ENCODE data around the gene GNAZ. TPM values are rescaled to one million over a fixed set of nuclear protein-coding genes. Genes with fewer than 3 reads are reported as not detected.
A peak's percentile ranks its signal among the peaks of the same experiment; 100 is the strongest.
"Not testable (repeated sequence)": the region's sequence is repeated elsewhere in the genome, so short reads cannot be mapped to it uniquely, and the experiment has no call there.

The GNAZ gene
- total RNA-seq, 1 experiment from 2014 or later = 11.9 TPM

GRCh38 chr22:23133922-23134321 is 63.6 kb downstream of the GNAZ start:
- H3K9me3 ChIP-seq (replicated peaks) = no peaks in the 10 kb centered on the region
- no peak overlapping the region for H3K27ac ChIP-seq
- H3K4me1 ChIP-seq = peaks cover 8% of the 10 kb centered on the region
- DNase-seq = no peak
- no peaks in the 10 kb centered on the region for H3K27me3 ChIP-seq
- no peaks in the 10 kb centered on the region for H3K36me3 ChIP-seq
- no peak overlapping the region for H3K4me3 ChIP-seq

DNA sequence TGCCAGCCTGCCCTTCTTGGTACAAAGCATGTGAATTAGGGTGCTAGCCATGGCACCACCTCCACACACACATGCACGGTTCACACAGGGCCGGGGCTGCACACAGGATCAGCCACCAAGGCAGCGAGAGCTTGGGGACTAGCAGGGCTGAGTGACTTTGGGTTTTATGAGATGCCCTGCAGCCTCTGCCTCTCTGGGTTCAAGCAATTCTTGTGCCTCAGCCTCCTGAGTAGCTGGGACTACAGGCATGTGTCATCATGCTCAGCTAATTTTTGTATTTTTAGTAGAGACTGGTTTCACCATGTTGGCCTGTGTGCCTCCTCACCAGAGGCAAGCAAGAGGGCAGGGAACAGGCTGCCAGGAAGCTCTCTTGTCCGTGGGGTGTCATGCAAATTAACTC is 66.7 kb downstream of the GNAZ start:
- H3K9me3 ChIP-seq (replicated peaks); DNase-seq; H3K4me3 ChIP-seq; H3K36me3 ChIP-seq; H3K27me3 ChIP-seq; H3K27ac ChIP-seq: not testable (repeated sequence)
- peaks cover 11% of the 10 kb centered on the region for H3K4me1 ChIP-seq

DNA sequence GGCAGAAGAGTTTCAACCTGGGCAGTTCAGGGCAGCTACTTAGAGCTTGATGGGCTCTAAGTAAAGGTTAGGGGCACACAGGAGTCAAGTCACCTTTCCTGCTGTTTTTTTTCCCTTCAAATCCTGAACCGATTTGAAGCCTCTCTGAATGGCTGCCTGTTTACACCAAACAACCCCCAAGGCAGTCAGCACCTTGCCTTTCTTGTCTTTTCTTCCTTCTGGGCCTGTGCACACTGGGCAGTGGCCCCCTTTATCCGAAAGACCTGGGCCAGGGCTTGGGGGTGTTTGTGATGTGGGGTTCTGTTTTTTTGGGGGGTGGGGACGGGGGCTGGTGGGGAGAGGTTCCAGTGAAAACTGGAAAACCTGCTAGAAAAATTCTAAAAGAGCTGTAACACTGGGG is 67.1 kb downstream of the GNAZ start:
- peaks cover 11% of the 10 kb centered on the region for H3K4me1 ChIP-seq
- no peaks in the 10 kb centered on the region for H3K36me3 ChIP-seq

DNA sequence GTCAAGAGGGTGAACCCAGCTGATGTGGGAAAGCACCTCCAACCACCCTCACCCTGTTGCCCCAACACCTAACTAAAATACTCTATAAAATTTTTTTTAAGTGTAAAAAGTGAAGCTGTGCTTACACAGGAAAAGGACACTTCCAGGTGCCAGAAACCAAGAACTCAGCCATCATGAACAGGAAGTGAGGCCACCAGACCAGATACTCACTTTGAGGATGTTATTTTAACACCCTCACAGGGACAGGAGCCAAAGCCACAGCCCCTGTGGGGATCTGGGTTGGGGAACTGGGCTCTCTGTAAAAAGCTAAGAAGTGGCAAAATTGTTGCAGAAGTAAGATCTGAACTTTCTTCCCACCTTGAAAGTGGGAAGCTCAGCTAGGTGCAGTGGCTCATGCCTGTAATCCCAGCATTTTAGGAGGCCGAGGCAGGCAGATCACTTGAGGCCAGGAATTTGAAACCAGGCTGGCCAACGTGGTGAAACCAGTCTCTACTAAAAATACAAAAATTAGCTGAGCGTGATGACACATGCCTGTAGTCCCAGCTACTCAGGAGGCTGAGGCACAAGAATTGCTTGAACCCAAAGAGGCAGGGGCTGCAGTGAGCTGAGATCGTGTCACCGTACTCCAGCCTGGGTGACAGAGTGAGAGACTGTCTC is 67.7 kb downstream of the GNAZ start:
- DNase-seq = peak in 1 of 2 experiments; percentile 41
- H3K4me3 ChIP-seq = no peak overlapping the region
- H3K27ac ChIP-seq = no peak overlapping the region
- H3K4me1 ChIP-seq = peaks cover 11% of the 10 kb centered on the region
- no peaks in the 10 kb centered on the region for H3K36me3 ChIP-seq
- H3K9me3 ChIP-seq (replicated peaks) = no peaks in the 10 kb centered on the region
- no peaks in the 10 kb centered on the region for H3K27me3 ChIP-seq

More for the DNA sequence above, 67.1 kb downstream of the GNAZ start:
- Histone ChIP-seq H3K27ac (no peak overlapping the region), H3K27me3 (no peaks in the 10 kb centered on the region), H3K9me3 (replicated peaks) (no peaks in the 10 kb centered on the region), H3K4me3 (no peak overlapping the region)
- DNase-seq = no peak

DNA sequence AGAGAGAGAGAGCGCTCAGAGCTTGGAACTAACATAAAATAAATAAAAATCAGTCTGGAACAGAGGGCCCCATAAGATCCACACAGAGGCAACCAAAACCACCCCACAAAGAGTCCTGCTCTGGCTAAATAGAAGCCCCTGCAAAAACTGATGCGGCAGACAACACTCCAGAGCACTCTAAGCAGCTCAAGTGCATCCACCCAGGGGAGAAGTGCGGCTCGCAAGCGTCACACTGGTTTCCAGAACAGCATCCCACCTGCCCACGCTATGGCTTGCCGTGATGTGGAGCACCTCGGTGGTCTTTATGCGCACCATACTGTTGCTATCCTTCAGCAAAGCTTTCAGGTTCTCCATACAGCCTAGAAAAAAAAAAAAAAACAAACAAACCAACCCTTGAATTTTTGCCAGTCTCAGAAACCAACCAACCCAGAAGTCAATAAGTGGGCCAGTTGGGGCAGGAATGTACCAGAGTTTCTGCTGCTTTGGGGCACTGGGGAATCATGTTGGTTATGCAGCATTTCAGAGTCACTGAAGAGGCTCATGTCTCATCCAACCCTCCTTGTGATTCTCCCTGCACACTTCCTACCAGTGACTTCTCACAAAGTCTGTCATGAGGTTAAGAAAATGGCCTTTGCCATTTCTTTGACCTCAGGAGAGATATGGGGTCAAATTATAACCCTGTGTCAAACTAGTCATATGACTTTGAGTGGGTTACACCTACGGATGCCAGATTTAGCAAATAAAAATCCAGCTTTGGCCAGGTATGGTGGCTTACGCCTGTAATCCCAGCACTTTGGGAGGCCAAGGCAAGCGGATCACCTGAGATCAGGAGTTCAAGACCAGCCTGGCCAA is 68.5 kb downstream of the GNAZ start:
- Histone ChIP-seq H3K9me3 (replicated peaks) (no peaks in the 10 kb centered on the region), H3K4me1 (peaks cover 11% of the 10 kb centered on the region), H3K27ac (no peak overlapping the region), H3K27me3 (no peaks in the 10 kb centered on the region), H3K4me3 (no peak overlapping the region), H3K36me3 (no peaks in the 10 kb centered on the region)
- DNase-seq = no peak

GRCh38 chr22:23140385-23140784 is 70.1 kb downstream of the GNAZ start:
- H3K27me3 ChIP-seq = no peaks in the 10 kb centered on the region
- H3K4me1 ChIP-seq = peaks cover 11% of the 10 kb centered on the region
- no peak overlapping the region for H3K27ac ChIP-seq
- H3K36me3 ChIP-seq = no peaks in the 10 kb centered on the region
- DNase-seq = no peak
- H3K4me3 ChIP-seq = no peak overlapping the region
- H3K9me3 ChIP-seq (replicated peaks) = no peaks in the 10 kb centered on the region

DNA sequence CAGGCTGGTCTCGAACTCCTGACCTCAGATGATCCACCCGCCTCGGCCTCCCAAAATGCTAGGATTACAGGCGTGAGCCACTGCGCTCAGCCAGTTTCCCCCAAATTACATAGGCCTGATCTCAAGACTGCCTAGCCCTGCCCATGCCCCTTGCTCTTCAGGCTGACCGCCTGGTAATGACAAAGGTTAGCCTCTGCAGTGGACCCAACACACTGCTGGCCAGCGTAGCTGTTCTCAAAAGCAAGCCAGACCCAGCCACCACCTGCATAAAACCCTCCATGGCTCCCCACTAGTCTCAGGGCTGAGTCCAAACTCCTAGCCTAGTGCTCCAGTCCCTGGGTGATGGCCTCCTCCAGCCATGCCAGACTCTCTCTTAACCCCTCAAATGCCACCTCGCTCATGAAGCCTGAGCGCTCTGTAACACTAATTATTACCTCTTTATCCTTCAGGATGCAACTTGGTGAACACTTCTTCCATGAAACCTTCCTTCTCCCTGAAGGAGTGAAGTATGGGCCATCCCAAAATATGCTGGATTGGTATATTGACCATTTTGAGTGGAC is 72.3 kb downstream of the GNAZ start:
- H3K4me3 ChIP-seq = no peak overlapping the region
- H3K36me3 ChIP-seq = no peaks in the 10 kb centered on the region
- no peak overlapping the region for H3K27ac ChIP-seq
- H3K4me1 ChIP-seq = peaks cover 11% of the 10 kb centered on the region
- no peaks in the 10 kb centered on the region for H3K27me3 ChIP-seq
- no peaks in the 10 kb centered on the region for H3K9me3 ChIP-seq (replicated peaks)
- no peak for DNase-seq

DNA sequence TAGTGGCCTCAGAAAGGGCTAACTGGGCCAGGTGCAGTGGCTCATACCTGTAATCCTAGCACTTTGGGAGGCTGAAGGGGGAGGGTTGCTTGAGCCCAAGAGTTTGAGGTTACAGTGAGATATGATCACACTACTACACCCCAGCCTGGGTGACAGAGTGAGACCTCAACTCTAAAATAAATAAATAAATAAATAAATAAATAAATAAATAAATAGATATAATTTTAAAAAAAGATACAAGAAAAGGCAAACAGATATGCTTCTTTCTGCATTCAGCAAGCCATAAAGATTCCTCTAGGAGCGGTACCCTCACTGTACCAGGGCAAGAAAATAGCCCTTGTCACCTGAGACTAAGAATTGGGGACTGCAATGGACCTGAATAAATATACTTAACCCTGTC is 72.8 kb downstream of the GNAZ start:
- H3K27me3 ChIP-seq = no peaks in the 10 kb centered on the region
- no peak for DNase-seq
- peaks cover 6% of the 10 kb centered on the region for H3K4me1 ChIP-seq

GRCh38 chr22:23144432-23144831 is 74.1 kb downstream of the GNAZ start:
- Histone ChIP-seq H3K27ac (no peak overlapping the region), H3K4me3 (no peak overlapping the region), H3K36me3 (no peaks in the 10 kb centered on the region), H3K27me3 (no peaks in the 10 kb centered on the region), H3K9me3 (replicated peaks) (no peaks in the 10 kb centered on the region), H3K4me1 (0 out of 2 replicates have a peak, but pooled peaks cover 2% of the 10 kb centered on the region)
- no peak for DNase-seq

More for the DNA sequence above, 72.8 kb downstream of the GNAZ start:
- no peaks in the 10 kb centered on the region for H3K9me3 ChIP-seq (replicated peaks)
- no peak overlapping the region for H3K27ac ChIP-seq
- no peaks in the 10 kb centered on the region for H3K36me3 ChIP-seq
- no peak overlapping the region for H3K4me3 ChIP-seq

DNA sequence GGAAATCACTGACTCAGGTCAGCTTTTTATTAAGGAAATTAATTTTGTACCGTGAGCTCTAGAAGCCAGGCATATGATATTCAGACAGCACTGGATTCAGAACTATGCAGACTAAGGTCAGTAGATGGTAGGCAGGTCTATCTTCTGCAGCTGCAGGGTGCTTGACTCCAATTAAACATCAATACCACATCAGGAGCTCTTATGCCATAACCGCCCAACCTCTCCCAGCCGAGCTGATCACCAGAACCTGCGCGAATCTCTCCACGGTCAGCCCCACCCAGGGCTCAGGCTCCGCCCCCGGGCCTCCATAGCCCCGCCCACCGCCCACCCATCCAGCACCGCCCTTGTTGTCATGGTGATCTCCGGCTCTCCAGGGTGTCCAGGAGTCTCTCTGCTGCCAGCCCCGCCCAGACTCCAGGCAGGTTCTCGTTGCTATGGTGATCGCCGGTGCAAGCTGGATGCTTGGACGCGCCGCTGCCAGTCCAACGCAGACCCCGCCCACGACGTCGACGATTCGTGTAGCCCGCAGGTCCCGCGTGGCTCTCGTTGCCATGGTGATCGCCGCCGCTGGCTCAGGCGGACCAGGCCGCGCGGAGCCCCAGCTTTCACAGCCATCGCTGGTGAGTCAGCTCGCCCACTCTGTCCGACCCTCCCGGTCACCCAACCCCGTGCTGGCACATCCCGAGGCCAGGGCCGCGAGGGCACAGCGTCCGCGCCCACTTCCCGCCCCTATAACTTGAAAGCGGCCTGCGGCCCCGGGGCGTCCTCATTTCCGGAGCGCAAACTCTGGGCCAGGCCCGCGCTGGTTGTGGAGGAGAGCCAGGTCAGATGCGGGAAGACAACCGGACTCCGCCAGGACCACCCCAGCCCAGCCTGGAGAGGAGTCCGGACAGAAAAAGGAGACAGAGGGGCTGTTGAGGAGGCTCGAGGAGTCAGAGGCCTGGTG is 74.9 kb downstream of the GNAZ start, which contains the start of gene RAB36:
RAB36 (plus strand) TSS at position 546 of the 946 bp plus-strand sequence. CDS start 1,140 bp downstream, outside the sequence.
- no peaks in the 10 kb centered on the region for H3K36me3 ChIP-seq
- peak; percentile 32 to 36 for DNase-seq
- no peak within 1 kb of the TSS for H3K4me3 ChIP-seq
- H3K27me3 ChIP-seq = no peaks in the 10 kb centered on the region
- H3K9me3 ChIP-seq (replicated peaks) = no peaks in the 10 kb centered on the region
- 0 out of 2 replicates have a peak, but pooled peaks cover 2% of the 10 kb centered on the region for H3K4me1 ChIP-seq
- H3K27ac ChIP-seq = no peak within 1 kb of the TSS

DNA sequence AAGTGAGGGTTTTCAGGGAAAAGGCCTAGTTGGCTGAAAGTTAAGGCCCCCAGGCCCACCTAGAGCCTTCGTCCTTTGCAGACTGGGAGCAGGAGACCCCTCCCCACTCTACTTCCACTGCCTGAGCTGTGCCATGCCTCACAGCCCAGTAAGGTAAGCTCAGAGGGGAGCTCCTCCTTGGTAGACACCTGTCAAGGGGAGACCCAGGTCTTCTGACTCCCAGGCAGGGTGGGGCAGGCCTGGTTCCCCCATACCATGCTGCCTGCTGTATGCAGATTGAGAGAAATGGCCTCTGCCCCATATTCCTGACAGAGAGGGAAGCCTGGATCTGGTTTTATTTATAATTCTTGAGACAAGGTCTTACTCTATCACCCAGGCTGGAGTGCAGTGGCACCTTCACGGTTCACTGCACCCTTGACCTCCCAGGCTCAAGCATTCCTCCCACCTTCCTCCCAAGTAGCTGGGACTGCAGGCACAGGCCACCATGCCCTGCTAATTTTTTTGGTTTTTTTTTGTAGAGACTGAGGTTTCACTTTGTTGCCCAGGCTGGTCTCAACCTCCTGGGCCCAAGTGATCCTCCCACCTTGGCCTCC is 75.7 kb downstream of the GNAZ start:
- no peaks in the 10 kb centered on the region for H3K36me3 ChIP-seq
- no peaks in the 10 kb centered on the region for H3K27me3 ChIP-seq
- no peak overlapping the region for H3K27ac ChIP-seq
- H3K4me3 ChIP-seq = no peak overlapping the region
- DNase-seq = no peak
- H3K4me1 ChIP-seq = 0 out of 2 replicates have a peak, but pooled peaks cover 2% of the 10 kb centered on the region
- no peaks in the 10 kb centered on the region for H3K9me3 ChIP-seq (replicated peaks)

DNA sequence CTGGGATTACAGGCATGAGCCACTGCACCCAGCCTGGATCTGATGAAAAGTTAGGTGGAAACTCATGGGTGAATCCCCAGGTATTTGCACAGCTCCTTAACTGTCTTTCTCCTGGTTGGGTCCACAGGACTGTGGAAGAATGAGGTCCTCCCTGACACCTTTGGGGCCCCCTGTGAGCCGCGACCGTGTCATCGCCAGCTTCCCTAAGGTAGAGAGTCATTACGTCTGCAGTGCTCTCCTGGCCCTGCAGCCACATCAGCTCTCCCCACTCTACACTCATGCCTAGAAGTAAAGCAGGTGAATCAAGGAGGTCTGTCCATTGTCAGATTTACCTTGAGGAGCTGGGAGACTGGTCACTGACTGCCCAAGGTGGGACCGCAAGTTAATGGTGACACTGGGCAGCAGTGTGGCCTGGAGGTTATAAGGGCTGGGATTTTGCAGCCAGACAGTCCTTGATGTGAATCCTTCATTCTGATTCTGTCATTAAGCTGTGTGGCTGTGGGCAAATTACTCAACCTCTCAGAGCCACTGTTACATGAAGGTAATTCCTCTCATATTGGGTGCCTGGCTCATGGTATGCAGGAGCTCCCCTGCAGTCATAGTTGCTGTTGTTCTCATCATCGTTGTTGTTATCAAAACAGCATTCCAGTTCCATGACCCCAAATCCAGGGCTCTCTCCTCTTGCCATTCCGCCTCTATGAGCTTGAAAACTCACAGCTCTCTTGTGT is 76.3 kb downstream of the GNAZ start:
- H3K4me1 ChIP-seq = no peaks in the 10 kb centered on the region
- DNase-seq = no peak
- no peak overlapping the region for H3K27ac ChIP-seq
- no peaks in the 10 kb centered on the region for H3K27me3 ChIP-seq
- no peak overlapping the region for H3K4me3 ChIP-seq
- no peaks in the 10 kb centered on the region for H3K36me3 ChIP-seq
- no peaks in the 10 kb centered on the region for H3K9me3 ChIP-seq (replicated peaks)

DNA sequence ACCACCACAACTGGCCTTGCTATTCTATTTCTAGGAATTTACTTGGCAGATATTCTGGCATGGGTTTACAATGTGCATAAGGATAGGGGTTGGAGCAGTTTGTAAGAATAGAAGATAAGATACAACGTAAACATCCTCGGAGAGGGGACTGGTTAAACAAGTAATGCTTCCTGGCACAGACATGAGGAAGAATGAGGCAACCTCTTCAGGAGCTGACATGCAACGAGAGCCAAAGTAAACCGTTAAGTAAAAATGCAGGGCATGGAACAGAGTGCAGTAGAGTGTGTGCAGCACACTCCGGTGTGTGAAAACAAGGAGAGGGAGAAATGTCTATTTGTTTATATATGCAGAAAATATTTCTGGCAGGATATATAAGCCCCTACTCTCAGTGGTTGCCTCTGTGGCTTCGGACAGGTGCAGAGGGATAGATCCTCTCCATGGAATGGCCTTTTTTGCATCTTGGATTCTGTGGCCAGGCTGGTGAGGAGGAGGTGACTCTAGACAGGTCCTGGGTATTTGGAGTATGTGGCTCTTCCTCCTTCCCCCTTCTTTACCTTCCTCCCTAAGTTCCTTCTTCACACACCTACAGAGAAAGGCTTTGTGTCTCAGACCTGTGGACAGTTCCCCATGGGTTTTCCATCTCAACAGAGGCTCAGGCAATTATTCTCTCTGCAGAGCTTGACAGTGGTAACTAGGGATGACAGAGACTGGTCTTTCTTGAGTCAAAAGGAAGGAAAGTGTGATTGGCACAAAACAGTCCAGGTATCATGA is 77.5 kb downstream of the GNAZ start:
- no peak for DNase-seq
- H3K4me1 ChIP-seq = no peaks in the 10 kb centered on the region
- H3K36me3 ChIP-seq = no peaks in the 10 kb centered on the region
- no peak overlapping the region for H3K4me3 ChIP-seq
- no peaks in the 10 kb centered on the region for H3K9me3 ChIP-seq (replicated peaks)
- H3K27ac ChIP-seq = no peak overlapping the region
- H3K27me3 ChIP-seq = 0 out of 2 replicates have a peak, but pooled peaks cover 4% of the 10 kb centered on the region
